SK-N-MC (cell line): ENCODE measurements around the gene FYB2.
A peak's percentile ranks its signal among the peaks of the same experiment; 100 is the strongest.

Source experiments
- DNase-seq: peaks from one replicate; pipeline ENCODE4 v3.0.0-alpha.2; 2011; ENCODE audit warnings: low read depth, low spot score
- H3K27ac ChIP-seq: fragments of 200-600 bp; sonication (generic); 2 replicates; pipeline ENCODE4 v1.5.1; 2016; ENCODE audit warnings: mixed run types
- H3K36me3 ChIP-seq: fragments of 200-600 bp; sonication (generic); 2 replicates; pipeline ENCODE4 v1.6.1; 2017; ENCODE audit warnings: antibody characterized with exemption, low read length, mixed read lengths; ENCODE audit not compliant: insufficient read depth
- H3K4me3 ChIP-seq: fragments of 200-600 bp; sonication (generic); 2 replicates; pipeline ENCODE4 v1.5.1; 2016
- H3K9ac ChIP-seq: fragments of 200-600 bp; sonication (generic); 2 replicates; pipeline ENCODE4 v1.8.0; 2017; ENCODE audit warnings: mixed run types, mixed read lengths; ENCODE audit not compliant: insufficient read length
- H3K9me3 ChIP-seq: fragments of 200-600 bp; sonication (generic); 2 replicates; pipeline ENCODE4 v1.6.1; 2017; ENCODE audit warnings: low read depth, mild to moderate bottlenecking, antibody characterized with exemption, low read length, moderate library complexity, mixed read lengths
- EZH2 ChIP-seq: fragments of 200-600 bp; sonication (generic); IDR thresholded peaks from one replicate; pipeline ENCODE4 v1.6.1; 2017; ENCODE audit warnings: antibody characterized with exemption
- FOXP2 ChIP-seq: optimal IDR thresholded peaks from 2 replicates; pipeline ENCODE3; 2011; ENCODE audit warnings: mild to moderate bottlenecking, moderate library complexity; ENCODE audit not compliant: insufficient read depth; ENCODE audit errors: extremely low read length, control extremely low read depth
- POLR2AphosphoS5 ChIP-seq: IDR thresholded peaks from 2 replicates; pipeline ENCODE4 v1.6.1; 2012; ENCODE audit warnings: mild to moderate bottlenecking, low read depth, low read length, borderline replicate concordance

FYB2 gene

GRCh38 chr1:56838759-56839158 is 19.6 kb upstream of the FYB2 start:
- Histone ChIP-seq H3K9ac (no peak overlapping the region), H3K27ac (no peak overlapping the region), H3K36me3 (no peaks in the 10 kb centered on the region), H3K9me3 (no peaks in the 10 kb centered on the region), H3K4me3 (no peak overlapping the region)
- TF ChIP-seq FOXP2 (no peak), EZH2 (no peak), POLR2AphosphoS5 (no peak)
- no peak for DNase-seq

GRCh38 chr1:56837244-56837939 is 18.2 kb upstream of the FYB2 start:
- Histone ChIP-seq H3K4me3 (no peak overlapping the region), H3K9ac (no peak overlapping the region), H3K27ac (no peak overlapping the region), H3K36me3 (no peaks in the 10 kb centered on the region), H3K9me3 (no peaks in the 10 kb centered on the region)
- TF ChIP-seq EZH2: no peak
- TF ChIP-seq FOXP2: no peak
- no peak for TF ChIP-seq POLR2AphosphoS5
- DNase-seq: no peak

- no peaks in the 10 kb centered on the region for H3K9me3 ChIP-seq
- no peak for TF ChIP-seq FOXP2
- no peak for TF ChIP-seq POLR2AphosphoS5
- no peak for TF ChIP-seq EZH2
- no peaks in the 10 kb centered on the region for H3K36me3 ChIP-seq
- no peak overlapping the region for H3K27ac ChIP-seq
- no peak overlapping the region for H3K9ac ChIP-seq
- no peak for DNase-seq
- no peak overlapping the region for H3K4me3 ChIP-seq
Observed at GRCh38 chr1:56836359-56836758, 17.2 kb upstream of the FYB2 start.

GRCh38 chr1:56835657-56836056 is 16.5 kb upstream of the FYB2 start:
- Histone ChIP-seq H3K36me3 (no peaks in the 10 kb centered on the region), H3K9me3 (no peaks in the 10 kb centered on the region), H3K9ac (no peak overlapping the region), H3K4me3 (no peak overlapping the region), H3K27ac (no peak overlapping the region)
- TF ChIP-seq FOXP2: no peak
- no peak for TF ChIP-seq POLR2AphosphoS5
- no peak for DNase-seq

- H3K9ac ChIP-seq: no peak overlapping the region
- H3K4me3 ChIP-seq: no peak overlapping the region
- TF ChIP-seq EZH2: no peak
- no peak for TF ChIP-seq POLR2AphosphoS5
- no peak for TF ChIP-seq FOXP2
- no peaks in the 10 kb centered on the region for H3K9me3 ChIP-seq
- no peak for DNase-seq
- no peak overlapping the region for H3K27ac ChIP-seq
- H3K36me3 ChIP-seq: no peaks in the 10 kb centered on the region
Observed at GRCh38 chr1:56834137-56834900, 15.1 kb upstream of the FYB2 start.

- Histone ChIP-seq H3K9me3 (no peaks in the 10 kb centered on the region), H3K4me3 (no peak overlapping the region), H3K27ac (no peak overlapping the region), H3K9ac (no peak overlapping the region), H3K36me3 (no peaks in the 10 kb centered on the region)
- TF ChIP-seq FOXP2 (no peak), EZH2 (no peak), POLR2AphosphoS5 (no peak)
- no peak for DNase-seq
Observed at GRCh38 chr1:56833088-56833487, 13.9 kb upstream of the FYB2 start.

- no peak overlapping the region for H3K27ac ChIP-seq
- no peaks in the 10 kb centered on the region for H3K9me3 ChIP-seq
- no peak overlapping the region for H3K9ac ChIP-seq
- DNase-seq: peak; percentile 59
- TF ChIP-seq FOXP2 (no peak), POLR2AphosphoS5 (no peak), EZH2 (no peak)
- H3K36me3 ChIP-seq: no peaks in the 10 kb centered on the region
- no peak overlapping the region for H3K4me3 ChIP-seq
Observed at GRCh38 chr1:56831871-56832693, 12.9 kb upstream of the FYB2 start.

GRCh38 chr1:56830052-56830451 is 10.8 kb upstream of the FYB2 start:
- no peak for DNase-seq

More at GRCh38 chr1:56830052-56830451, 10.8 kb upstream of the FYB2 start:
- H3K9me3 ChIP-seq: no peaks in the 10 kb centered on the region
- no peak overlapping the region for H3K9ac ChIP-seq
- no peak overlapping the region for H3K27ac ChIP-seq
- TF ChIP-seq POLR2AphosphoS5 (no peak), EZH2 (no peak), FOXP2 (no peak)
- no peak overlapping the region for H3K4me3 ChIP-seq
- H3K36me3 ChIP-seq: no peaks in the 10 kb centered on the region
